Skeletal muscle satellite cell (primary cell): Measurements from ENCODE around the gene STARD3NL.
"Not testable (repeated sequence)": the region's sequence is repeated elsewhere in the genome, so short reads cannot be mapped to it uniquely, and the experiment has no call there.

Source experiments
- H3K27me3 ChIP-seq: 2 replicates; pipeline ENCODE4 v1.7.0; 2013; ENCODE audit warnings: low read length; ENCODE audit not compliant: control insufficient read depth, insufficient read depth
- H3K36me3 ChIP-seq: 2 replicates; pipeline ENCODE4 v1.7.0; 2013; ENCODE audit warnings: mild to moderate bottlenecking, control low read depth, low read length; ENCODE audit not compliant: insufficient read depth
- H3K4me1 ChIP-seq: 2 replicates; pipeline ENCODE4 v1.7.0; 2013; ENCODE audit warnings: low read length; ENCODE audit not compliant: control insufficient read depth, insufficient read depth
- H3K4me2 ChIP-seq: 2 replicates; pipeline ENCODE4 v1.7.0; 2013; ENCODE audit warnings: mild to moderate bottlenecking, low read length
- H3K4me3 ChIP-seq: 2 replicates; pipeline ENCODE4 v1.7.0; 2013; ENCODE audit warnings: low read length
- H3K9ac ChIP-seq: 2 replicates; pipeline ENCODE4 v1.7.0; 2013; ENCODE audit warnings: mild to moderate bottlenecking, low read depth, low read length, moderate library complexity
- H3K9me3 ChIP-seq: replicated peaks from 2 replicates; pipeline ENCODE4 v1.7.0; 2013; ENCODE audit warnings: mild to moderate bottlenecking, control low read depth, low read length

Gene STARD3NL

DNA sequence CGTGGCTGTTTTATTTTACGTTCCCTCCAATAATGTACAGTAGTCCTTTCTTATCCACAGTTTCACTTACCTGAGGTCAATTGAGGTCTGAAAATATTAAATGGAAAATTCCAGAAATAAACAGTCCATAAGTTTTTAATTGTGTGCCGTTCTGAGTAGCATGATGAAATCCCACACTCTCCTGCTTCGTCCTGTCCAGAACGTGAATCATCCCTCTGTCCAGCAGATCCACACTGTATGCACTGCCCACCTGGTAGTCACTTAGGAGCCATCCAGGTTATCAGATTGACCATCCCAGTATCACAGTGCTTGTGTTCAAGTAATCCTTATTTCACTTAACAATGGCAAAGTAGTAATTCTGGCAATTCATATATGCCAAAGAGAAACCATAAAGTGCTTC lies 46.3 kb downstream of the STARD3NL start:
- no peak overlapping the region for H3K9ac ChIP-seq
- H3K4me3 ChIP-seq: no peak overlapping the region
- H3K36me3 ChIP-seq: peaks cover 53% of the 10 kb centered on the region
- no peaks in the 10 kb centered on the region for H3K4me1 ChIP-seq
- H3K4me2 ChIP-seq: no peak overlapping the region
- no peaks in the 10 kb centered on the region for H3K9me3 ChIP-seq
- H3K27me3 ChIP-seq: no peaks in the 10 kb centered on the region

- H3K4me3 ChIP-seq: no peak overlapping the region
- H3K27me3 ChIP-seq: no peaks in the 10 kb centered on the region
- no peaks in the 10 kb centered on the region for H3K9me3 ChIP-seq
- no peaks in the 10 kb centered on the region for H3K4me1 ChIP-seq
- H3K9ac ChIP-seq: no peak overlapping the region
- no peak overlapping the region for H3K4me2 ChIP-seq
- peaks cover 39% of the 10 kb centered on the region for H3K36me3 ChIP-seq
Measured at GRCh38 chr7:38229386-38229785, 51.3 kb downstream of the STARD3NL start.

DNA sequence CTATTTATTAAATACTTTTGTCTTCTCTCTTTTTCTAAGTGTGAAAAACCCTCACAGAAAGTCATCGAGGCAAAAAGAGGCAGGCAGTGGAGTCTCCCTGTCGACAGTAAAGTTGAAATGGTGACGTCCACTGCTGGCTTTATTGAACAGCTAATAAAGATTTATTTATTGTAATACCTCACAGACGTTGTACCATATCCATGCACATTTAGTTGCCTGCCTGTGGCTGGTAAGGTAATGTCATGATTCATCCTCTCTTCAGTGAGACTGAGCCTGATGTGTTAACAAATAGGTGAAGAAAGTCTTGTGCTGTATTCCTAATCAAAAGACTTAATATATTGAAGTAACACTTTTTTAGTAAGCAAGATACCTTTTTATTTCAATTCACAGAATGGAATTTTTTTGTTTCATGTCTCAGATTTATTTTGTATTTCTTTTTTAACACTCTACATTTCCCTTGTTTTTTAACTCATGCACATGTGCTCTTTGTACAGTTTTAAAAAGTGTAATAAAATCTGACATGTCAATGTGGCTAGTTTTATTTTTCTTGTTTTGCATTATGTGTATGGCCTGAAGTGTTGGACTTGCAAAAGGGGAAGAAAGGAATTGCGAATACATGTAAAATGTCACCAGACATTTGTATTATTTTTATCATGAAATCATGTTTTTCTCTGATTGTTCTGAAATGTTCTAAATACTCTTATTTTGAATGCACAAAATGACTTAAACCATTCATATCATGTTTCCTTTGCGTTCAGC lies 52.0 kb downstream of the STARD3NL start:
- Histone ChIP-seq H3K9me3 (no peaks in the 10 kb centered on the region), H3K36me3 (peaks cover 34% of the 10 kb centered on the region), H3K9ac (no peak overlapping the region), H3K4me3 (no peak overlapping the region), H3K27me3 (no peaks in the 10 kb centered on the region), H3K4me1 (no peaks in the 10 kb centered on the region), H3K4me2 (no peak overlapping the region)

DNA sequence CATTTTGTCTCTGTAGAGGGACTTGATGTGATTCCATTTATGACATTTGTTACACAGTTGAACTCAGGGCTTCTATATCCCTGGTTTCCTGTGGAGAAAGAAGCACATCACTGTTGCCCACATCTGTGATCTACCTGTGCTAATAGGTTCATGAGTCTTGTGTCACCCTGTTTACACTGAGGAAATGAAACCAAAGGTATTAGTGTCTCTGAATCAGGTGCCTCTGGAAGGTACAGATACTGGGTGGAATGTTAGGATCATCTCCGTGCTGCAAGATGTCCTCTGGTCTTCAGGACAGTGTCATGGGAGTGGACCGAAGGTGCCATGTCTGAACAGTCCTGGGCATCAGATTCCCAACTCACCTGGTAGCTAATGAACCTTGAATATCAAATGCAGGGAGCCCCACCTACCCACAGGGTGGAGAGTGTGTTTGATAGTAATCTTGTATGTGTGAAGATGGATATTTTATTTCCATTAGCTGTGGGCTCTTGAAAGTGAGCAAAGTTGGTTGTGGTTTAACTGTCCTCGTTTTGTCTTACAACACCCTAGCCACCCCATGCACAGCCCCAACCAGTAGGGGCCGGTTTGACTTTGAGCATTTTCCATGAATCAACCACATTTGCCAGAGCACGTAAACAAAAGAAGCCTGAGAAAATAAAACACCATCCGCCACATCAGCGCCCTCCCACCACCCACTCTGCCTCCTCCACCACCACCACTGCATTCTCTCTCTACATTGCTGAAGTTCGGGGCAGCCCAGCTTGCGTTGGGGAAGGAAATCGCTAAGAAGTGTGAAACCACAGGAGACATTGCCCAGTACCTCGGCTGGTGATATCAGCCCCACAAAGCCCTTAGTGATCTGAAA lies 54.7 kb downstream of the STARD3NL start:
- no peak overlapping the region for H3K9ac ChIP-seq
- H3K4me2 ChIP-seq: no peak overlapping the region
- H3K27me3 ChIP-seq: peaks cover 4% of the 10 kb centered on the region
- no peaks in the 10 kb centered on the region for H3K9me3 ChIP-seq
- H3K4me1 ChIP-seq: no peaks in the 10 kb centered on the region
- H3K4me3 ChIP-seq: no peak overlapping the region
- H3K36me3 ChIP-seq: peaks cover 28% of the 10 kb centered on the region

- H3K9me3 ChIP-seq, H3K9ac ChIP-seq, H3K4me1 ChIP-seq, H3K4me2 ChIP-seq, H3K27me3 ChIP-seq, H3K4me3 ChIP-seq: not testable (repeated sequence)
- peaks cover 13% of the 10 kb centered on the region for H3K36me3 ChIP-seq
Measured at GRCh38 chr7:38234759-38235158, 56.7 kb downstream of the STARD3NL start.

- Histone ChIP-seq H3K36me3 (peaks cover 6% of the 10 kb centered on the region), H3K4me1 (no peaks in the 10 kb centered on the region), H3K9ac (no peak overlapping the region), H3K27me3 (peaks cover 4% of the 10 kb centered on the region), H3K4me3 (no peak overlapping the region), H3K4me2 (no peak overlapping the region), H3K9me3 (no peaks in the 10 kb centered on the region)
Measured at GRCh38 chr7:38235606-38236005, 57.6 kb downstream of the STARD3NL start.

GRCh38 chr7:38239129-38239528 lies 61.1 kb downstream of the STARD3NL start:
- H3K9ac ChIP-seq, H3K36me3 ChIP-seq, H3K27me3 ChIP-seq, H3K4me2 ChIP-seq, H3K4me1 ChIP-seq, H3K9me3 ChIP-seq, H3K4me3 ChIP-seq: not testable (repeated sequence)

- no peak overlapping the region for H3K4me2 ChIP-seq
- H3K4me3 ChIP-seq: no peak overlapping the region
- H3K27me3 ChIP-seq: no peaks in the 10 kb centered on the region
- no peaks in the 10 kb centered on the region for H3K4me1 ChIP-seq
- H3K9me3 ChIP-seq: no peaks in the 10 kb centered on the region
- no peaks in the 10 kb centered on the region for H3K36me3 ChIP-seq
- H3K9ac ChIP-seq: no peak overlapping the region
Measured at GRCh38 chr7:38241071-38241470, 63.0 kb downstream of the STARD3NL start.

DNA sequence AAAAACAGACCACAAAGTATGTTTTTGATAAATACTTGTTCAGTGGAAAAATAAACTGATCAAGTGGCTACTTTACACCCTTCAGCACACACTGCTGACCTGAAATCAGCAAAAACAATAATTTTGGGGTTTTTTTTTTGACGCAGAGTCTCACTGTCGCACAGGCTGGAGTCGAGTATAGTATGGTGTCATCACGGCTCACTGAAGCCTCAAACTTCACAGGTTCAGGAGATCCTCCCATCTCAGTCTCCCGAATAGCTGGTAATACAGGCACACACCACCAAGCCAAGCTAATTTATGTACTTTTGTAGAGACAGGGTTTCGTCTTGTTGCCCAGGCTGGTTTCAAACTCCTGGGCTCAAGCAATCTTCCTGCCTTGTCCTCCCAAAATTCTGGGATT lies 64.8 kb downstream of the STARD3NL start:
- Histone ChIP-seq H3K4me3 (no peak overlapping the region), H3K9me3 (no peaks in the 10 kb centered on the region), H3K4me2 (no peak overlapping the region), H3K36me3 (no peaks in the 10 kb centered on the region), H3K9ac (no peak overlapping the region), H3K27me3 (no peaks in the 10 kb centered on the region), H3K4me1 (no peaks in the 10 kb centered on the region)

DNA sequence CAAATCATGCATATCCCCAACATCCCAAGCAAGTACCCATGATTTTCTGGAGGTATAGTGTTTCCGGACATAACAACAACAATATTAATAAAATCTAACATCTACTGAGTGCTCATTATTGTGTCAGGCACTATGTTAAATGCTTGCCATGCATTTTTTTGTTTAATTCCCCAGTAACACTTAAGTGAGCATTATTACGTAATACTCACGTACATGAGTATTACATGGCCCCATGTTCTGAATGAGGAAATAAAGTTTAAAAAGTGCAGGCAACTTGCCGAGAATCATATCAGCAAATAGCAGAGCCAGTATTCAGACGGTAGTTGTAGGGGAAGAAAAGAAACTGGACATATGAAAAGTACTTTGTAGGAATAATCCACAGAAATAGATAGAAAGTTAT lies 65.3 kb downstream of the STARD3NL start:
- not testable (repeated sequence) for H3K4me1 ChIP-seq, H3K4me2 ChIP-seq, H3K4me3 ChIP-seq, H3K9ac ChIP-seq, H3K27me3 ChIP-seq, H3K36me3 ChIP-seq, H3K9me3 ChIP-seq

GRCh38 chr7:38244516-38244915 lies 66.5 kb downstream of the STARD3NL start:
- Histone ChIP-seq H3K4me2 (no peak overlapping the region), H3K36me3 (no peaks in the 10 kb centered on the region), H3K4me3 (no peak overlapping the region), H3K9ac (no peak overlapping the region), H3K9me3 (no peaks in the 10 kb centered on the region), H3K27me3 (no peaks in the 10 kb centered on the region), H3K4me1 (no peaks in the 10 kb centered on the region)
